Measurements from ENCODE around the gene SLFN11.

Gene SLFN11

DNA sequence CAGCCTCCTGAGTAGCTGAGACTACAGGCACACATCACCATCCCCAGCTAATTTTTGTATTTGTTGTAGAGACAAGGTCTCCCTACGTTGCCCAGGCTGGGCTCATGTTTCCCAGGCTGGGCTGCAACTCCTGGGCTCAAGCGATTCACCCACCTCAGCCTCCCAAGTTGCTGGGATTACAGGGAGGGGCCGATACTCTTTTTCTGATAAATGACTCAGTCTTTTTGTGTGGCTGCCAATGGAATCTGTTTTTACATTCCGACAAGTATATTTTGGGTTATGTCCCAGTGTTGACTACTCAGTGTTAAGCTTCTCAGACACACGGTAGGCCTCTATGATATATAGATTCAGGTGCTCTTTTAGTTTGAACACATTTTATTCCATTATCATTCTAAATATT lies 58.1 kb downstream of the SLFN11 start:
- Histone ChIP-seq H3K36me3 (ENCODE audit: low read length) (no peaks in the 10 kb centered on the region), H3K27ac (ENCODE audit: low read depth, low read length) (no peak overlapping the region)

DNA sequence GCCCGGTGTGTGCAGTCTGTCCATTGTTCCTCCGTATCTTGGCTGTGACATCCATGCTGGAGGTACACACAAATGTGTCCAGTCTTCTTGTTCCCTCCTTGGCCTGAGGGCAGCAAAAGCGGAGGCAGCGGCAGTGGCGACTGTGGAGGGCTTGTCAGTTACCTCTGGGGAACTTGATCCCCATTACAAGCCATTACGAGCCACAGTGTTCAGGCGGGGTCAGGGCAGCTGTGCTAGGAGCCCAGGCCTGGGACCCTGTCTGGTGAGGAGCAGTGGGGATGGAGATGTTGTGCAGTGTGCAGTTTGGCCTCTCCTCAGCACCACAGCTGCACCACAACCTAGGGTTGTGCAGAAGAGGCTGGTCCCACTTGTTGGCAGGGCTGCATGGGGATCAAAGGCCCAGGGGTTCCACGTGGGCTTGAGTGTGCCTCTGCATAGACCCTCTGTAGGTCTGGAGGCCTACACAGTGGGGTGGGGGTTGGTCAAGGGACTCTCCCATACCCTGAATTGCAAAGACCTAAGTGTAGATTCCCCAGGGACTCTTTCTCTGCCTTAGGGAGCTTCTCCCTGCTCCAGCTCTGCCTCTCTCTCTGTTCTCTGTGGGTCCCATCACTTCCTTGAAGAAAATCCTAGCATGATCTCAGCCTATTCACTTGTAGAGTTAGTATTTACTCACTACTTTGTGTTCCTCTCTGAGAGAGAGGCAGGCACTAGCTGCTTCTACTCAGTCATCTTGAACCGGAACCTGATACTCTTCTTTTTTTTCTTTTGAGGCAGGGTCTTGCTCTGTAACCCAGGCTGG lies 58.8 kb downstream of the SLFN11 start:
- H2AFZ ChIP-seq (ENCODE audit: low read depth, low read length, severe bottlenecking) = no peak overlapping the region
- H3K4me3 ChIP-seq (ENCODE audit: insufficient read depth, low read length, poor library complexity, severe bottlenecking) = no peak overlapping the region
- no peak for TF ChIP-seq EZH2phosphoT487 (conservative IDR thresholded peaks at IDR 0.05; ENCODE audit: low read length)
- TF ChIP-seq, protein P1, sequence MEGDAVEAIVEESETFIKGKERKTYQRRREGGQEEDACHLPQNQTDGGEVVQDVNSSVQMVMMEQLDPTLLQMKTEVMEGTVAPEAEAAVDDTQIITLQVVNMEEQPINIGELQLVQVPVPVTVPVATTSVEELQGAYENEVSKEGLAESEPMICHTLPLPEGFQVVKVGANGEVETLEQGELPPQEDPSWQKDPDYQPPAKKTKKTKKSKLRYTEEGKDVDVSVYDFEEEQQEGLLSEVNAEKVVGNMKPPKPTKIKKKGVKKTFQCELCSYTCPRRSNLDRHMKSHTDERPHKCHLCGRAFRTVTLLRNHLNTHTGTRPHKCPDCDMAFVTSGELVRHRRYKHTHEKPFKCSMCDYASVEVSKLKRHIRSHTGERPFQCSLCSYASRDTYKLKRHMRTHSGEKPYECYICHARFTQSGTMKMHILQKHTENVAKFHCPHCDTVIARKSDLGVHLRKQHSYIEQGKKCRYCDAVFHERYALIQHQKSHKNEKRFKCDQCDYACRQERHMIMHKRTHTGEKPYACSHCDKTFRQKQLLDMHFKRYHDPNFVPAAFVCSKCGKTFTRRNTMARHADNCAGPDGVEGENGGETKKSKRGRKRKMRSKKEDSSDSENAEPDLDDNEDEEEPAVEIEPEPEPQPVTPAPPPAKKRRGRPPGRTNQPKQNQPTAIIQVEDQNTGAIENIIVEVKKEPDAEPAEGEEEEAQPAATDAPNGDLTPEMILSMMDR (IDR thresholded peaks at IDR 0.05; ENCODE audit: insufficient read depth, low read length, poor library complexity, severe bottlenecking) = no peak
- H3K9ac ChIP-seq (ENCODE audit: low read length) = no peak overlapping the region
- no peaks in the 10 kb centered on the region for H3K9me3 ChIP-seq (ENCODE audit: insufficient read depth, low read length)
- H4K20me1 ChIP-seq (ENCODE audit: low read depth, low read length) = no peaks in the 10 kb centered on the region
- no peaks in the 10 kb centered on the region for H3K79me2 ChIP-seq (ENCODE audit: insufficient read depth, low read length)
- no peaks in the 10 kb centered on the region for H3K27me3 ChIP-seq (ENCODE audit: low read length)
- no peak overlapping the region for H3K27ac ChIP-seq (ENCODE audit: low read depth, low read length)
- no peak overlapping the region for H3K4me2 ChIP-seq (ENCODE audit: low read depth, low read length, poor library complexity, severe bottlenecking)
- no peaks in the 10 kb centered on the region for H3K36me3 ChIP-seq (ENCODE audit: low read length)
- H3K9me2 ChIP-seq (replicated peaks; ENCODE audit: insufficient read depth, low read length) = no peaks in the 10 kb centered on the region
- no peaks in the 10 kb centered on the region for H3F3A ChIP-seq (ENCODE audit: insufficient read depth)

More for the DNA sequence above, 58.1 kb downstream of the SLFN11 start:
- Histone ChIP-seq H3F3A (ENCODE audit: insufficient read depth) (no peaks in the 10 kb centered on the region), H3K9ac (ENCODE audit: low read length) (no peak overlapping the region), H3K4me3 (ENCODE audit: insufficient read depth, low read length, poor library complexity, severe bottlenecking) (no peak overlapping the region), H3K27me3 (ENCODE audit: low read length) (no peaks in the 10 kb centered on the region), H3K4me2 (ENCODE audit: low read depth, low read length, poor library complexity, severe bottlenecking) (no peak overlapping the region), H2AFZ (ENCODE audit: low read depth, low read length, severe bottlenecking) (no peak overlapping the region), H3K9me2 (replicated peaks; ENCODE audit: insufficient read depth, low read length) (no peaks in the 10 kb centered on the region), H3K9me3 (ENCODE audit: insufficient read depth, low read length) (no peaks in the 10 kb centered on the region), H3K79me2 (ENCODE audit: insufficient read depth, low read length) (no peaks in the 10 kb centered on the region), H4K20me1 (ENCODE audit: low read depth, low read length) (no peaks in the 10 kb centered on the region)
- no peak for TF ChIP-seq EZH2phosphoT487 (conservative IDR thresholded peaks at IDR 0.05; ENCODE audit: low read length)
- TF ChIP-seq, protein P1 (IDR thresholded peaks at IDR 0.05; ENCODE audit: insufficient read depth, low read length, poor library complexity, severe bottlenecking) = no peak

DNA sequence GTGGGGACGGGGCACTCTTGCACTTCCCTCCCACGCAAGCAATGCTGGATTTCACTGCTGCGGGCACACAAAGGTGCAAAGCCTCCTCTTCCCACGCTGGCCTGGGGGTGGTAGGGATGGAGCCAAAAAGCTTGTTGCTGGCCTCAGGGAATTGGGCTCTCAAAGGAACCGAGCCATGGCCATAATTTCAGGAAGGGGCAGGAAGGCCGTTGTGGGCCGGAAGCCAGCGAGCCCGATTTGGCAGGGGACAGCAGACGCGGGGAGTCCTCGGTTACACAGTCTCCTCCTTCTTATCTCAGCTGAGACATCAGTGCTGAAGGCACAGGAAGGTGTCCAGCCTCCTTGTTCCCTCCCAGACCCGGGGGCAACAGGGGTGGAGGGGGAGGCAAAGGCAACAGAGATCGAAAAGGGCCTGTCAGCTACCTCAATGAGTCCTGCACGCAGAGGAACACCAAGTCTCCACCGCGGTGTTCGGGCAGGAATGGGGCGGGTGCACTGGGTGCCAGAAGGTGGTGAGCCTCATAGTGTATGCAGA lies 59.5 kb downstream of the SLFN11 start:
- Histone ChIP-seq H3K27ac (ENCODE audit: low read depth, low read length) (no peak overlapping the region), H3K4me3 (ENCODE audit: insufficient read depth, low read length, poor library complexity, severe bottlenecking) (no peak overlapping the region), H3K4me2 (ENCODE audit: low read depth, low read length, poor library complexity, severe bottlenecking) (no peak overlapping the region), H3K27me3 (ENCODE audit: low read length) (no peaks in the 10 kb centered on the region), H4K20me1 (ENCODE audit: low read depth, low read length) (no peaks in the 10 kb centered on the region), H3K9ac (ENCODE audit: low read length) (no peak overlapping the region), H2AFZ (ENCODE audit: low read depth, low read length, severe bottlenecking) (no peak overlapping the region), H3K36me3 (ENCODE audit: low read length) (no peaks in the 10 kb centered on the region), H3K9me3 (ENCODE audit: insufficient read depth, low read length) (no peaks in the 10 kb centered on the region), H3K79me2 (ENCODE audit: insufficient read depth, low read length) (no peaks in the 10 kb centered on the region), H3K9me2 (replicated peaks; ENCODE audit: insufficient read depth, low read length) (no peaks in the 10 kb centered on the region), H3F3A (ENCODE audit: insufficient read depth) (no peaks in the 10 kb centered on the region)
- TF ChIP-seq, protein P1 (IDR thresholded peaks at IDR 0.05; ENCODE audit: insufficient read depth, low read length, poor library complexity, severe bottlenecking) = no peak
- no peak for TF ChIP-seq EZH2phosphoT487 (conservative IDR thresholded peaks at IDR 0.05; ENCODE audit: low read length)
